ENCODE results near the gene GABRR3.

Gene GABRR3

GRCh38 chr3:97988784-97989568 is 46.1 kb downstream of the GABRR3 start:
- no peak for DNase-seq

DNA sequence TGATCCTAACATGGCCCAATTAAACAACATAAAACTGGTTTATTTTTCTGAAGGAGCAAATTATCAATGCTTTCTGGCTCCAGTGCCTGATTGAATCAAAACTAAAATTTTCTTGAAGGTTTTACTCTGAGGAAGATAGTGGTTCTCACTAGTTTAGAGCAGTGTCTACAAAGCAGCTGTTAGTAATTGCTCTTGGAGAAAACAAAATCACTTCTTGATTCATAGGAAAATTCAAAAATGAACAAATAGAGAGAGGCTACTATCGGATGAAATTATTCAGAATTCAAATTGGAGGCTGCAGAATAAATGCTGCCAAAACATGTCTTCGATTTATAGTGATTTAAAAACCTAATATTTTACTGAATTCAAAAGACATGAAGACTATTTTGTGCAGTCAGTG is 47.8 kb downstream of the GABRR3 start:
- no peak for DNase-seq

- DNase-seq: no peak
These were observed 51.1 kb downstream of the GABRR3 start for GRCh38 chr3:97983933-97984491.

DNA sequence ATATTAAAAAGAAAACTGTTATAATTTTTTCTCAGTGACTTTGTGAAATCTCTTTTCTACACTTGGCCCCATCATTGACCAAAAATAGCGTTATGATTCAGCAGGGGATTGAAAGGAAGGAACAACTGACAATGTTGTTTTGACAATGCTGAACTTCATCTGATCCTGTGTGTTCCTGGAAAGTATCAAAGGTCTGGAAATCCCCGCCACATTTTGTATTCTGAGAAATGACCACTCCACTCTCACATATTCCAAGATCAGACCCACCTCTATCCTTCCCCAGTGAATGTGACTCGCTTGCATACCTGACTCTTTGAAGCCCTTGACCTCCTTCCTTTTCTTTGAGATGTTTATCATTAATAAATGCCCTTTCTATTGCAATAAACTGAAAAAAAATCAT is 53.2 kb downstream of the GABRR3 start:
- DNase-seq: no peak

GRCh38 chr3:97979610-97980009 is 55.5 kb downstream of the GABRR3 start:
- no peak for DNase-seq

DNA sequence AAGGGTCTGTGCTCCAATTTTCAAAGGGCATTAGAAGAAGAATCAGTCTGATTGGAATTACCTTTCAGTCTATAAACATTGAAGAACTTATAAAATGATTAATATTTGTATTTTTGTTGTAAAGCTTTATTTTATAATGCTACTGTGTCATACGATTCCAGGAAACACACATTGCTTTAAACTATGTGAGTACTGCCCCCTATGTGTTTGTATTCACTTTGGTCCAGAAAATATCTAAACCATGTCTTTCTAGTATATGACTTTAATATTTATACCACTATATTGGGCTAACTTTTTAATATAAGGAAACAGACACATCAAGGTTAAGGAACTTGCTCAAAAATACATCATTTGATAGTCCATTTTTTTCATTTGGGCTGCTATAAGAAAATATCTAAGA is 59.6 kb downstream of the GABRR3 start:
- no peak for DNase-seq

DNA sequence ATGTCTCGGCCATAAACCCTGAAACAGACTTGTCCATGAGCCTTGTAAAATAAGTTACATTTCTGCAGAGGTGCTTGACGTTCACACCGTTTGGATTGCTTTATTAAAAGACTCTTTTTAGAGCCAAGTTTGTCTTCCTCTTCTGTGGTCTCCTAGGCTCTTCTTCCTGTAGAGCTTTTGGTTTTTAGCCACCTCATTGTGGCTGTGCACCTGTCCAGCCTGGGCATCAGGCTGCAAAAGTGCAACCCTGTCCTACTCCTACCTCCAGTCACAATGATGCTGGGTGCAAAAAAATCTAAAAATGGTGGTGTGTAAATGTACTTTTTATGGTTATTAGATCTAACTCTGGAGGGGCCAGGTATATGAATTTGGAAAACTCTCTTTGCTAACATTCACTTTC is 60.1 kb downstream of the GABRR3 start:
- DNase-seq: no peak

DNA sequence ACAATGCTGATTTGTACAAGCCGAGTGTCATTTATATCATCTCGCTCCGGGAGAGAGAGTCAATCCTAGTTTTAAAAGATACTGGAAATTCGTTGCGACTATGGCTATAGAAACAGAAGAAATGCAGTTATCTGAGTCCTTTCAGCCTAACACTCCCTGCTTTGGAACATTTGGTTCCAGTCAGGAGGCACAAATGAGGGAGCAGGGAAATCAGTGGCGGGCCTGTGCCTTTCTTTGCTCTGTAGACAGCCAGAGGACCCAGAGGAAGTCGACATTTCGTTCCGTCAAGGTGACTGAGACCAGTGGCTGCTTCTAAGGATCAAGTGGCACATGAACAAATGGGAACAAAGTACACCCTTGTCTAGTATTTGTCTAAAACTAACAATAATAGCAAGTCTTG is 62.1 kb downstream of the GABRR3 start:
- no peak for DNase-seq

GRCh38 chr3:97971679-97972567 is 63.2 kb downstream of the GABRR3 start, which contains the start of gene RIOX2:
Gene RIOX2, minus strand, starts transcription at chr3:97972431. Its CDS starts 4,838 bp downstream, at chr3:97967593.
- DNase-seq: peak; percentile 78

GRCh38 chr3:97970956-97971620 is 64.0 kb downstream of the GABRR3 start:
- no peak for DNase-seq

DNA sequence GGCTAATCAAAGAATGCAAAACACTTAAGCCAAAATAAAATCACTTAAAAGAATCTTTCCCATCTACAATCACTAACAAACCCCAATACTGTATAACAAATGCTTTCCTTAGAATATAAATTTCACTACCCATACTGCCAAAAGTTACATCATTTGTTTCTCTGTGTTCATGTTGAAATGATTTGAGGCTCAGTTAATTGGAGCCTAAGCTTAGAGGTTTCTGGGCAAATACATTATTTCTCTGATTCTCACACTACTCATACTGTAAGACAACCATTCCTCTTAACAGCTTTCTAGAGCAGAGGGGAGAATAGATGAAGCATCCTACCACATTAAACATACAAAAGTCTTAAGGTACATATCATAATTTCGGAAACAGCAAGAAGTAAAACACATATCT is 65.0 kb downstream of the GABRR3 start:
- DNase-seq: no peak

DNA sequence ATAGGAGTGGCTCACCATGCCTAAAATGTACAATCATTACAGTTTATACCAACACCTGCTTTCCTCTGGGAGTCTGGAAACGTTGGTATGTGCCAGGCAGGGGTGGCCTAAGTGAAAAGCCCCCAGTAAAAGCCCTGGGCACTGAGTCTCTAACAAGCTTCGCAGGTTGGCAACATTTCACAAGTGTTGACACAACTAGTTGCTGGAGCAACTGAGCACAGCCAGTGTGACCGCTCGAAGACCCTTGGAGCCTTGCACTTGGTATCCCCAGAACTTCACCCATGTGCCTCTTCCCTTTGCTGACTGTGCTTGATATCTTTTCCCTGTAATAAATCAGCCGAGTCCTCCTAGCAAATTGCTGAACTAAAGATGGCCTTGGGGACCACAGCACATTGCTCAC is 65.6 kb downstream of the GABRR3 start:
- no peak for DNase-seq

DNA sequence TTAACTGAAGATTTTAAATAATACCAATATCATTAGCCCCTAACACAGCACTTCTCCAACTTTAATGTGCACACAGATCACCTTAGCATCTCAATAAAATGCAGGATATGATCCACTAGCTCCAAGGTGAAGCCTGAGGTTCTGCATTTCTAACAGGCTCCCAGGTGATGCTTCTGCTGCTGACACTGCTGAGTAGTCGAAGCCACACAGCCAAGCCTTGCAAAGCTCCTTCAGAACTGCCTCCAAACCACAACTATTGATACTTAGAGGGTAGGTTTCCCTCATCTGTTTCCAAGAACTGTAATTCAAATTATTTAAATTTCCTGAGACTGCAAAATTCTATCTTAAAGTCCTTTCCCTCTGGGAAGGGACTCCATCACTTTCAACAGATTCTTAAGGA is 66.7 kb downstream of the GABRR3 start:
- no peak for DNase-seq

DNA sequence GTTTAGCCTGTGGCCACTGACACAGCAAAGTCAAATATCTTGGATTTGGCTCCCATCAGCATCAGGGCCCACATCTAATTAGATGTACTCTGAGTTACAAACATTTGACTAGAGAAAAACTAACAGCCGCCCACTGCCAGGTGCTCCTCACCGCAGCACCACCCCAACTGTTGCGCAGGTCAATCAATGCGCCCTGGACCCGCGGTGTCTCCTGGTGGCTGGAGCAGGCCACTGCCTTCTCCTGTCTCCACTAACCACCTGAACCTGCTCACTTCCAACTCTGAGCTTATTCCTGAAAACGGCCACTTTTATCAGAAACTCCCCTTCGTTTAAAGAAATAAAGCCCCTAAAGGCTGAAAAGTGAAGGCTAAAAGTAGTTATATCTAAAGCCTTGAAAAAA is 67.1 kb downstream of the GABRR3 start:
- DNase-seq: no peak

GRCh38 chr3:97960993-97961766 is 73.9 kb downstream of the GABRR3 start:
- DNase-seq: no peak

DNA sequence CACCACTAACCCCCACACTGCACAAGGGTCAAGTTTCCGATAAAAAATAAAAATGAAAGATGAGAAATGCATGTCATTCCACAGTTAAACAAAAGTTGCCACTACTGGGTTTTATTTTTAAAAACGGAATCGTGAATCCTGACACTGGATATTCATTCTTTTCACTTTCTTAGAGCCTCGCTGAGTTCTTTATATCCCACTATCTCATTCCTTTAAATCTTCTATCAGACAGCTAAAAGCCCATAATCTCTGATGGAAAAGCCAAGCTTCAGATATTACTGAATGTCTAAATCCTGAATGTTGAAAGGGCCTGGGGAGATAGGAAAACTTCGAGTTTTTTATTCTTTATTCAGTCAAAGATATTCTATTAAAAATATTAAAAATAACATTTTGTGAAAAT is 74.6 kb downstream of the GABRR3 start:
- no peak for DNase-seq

DNA sequence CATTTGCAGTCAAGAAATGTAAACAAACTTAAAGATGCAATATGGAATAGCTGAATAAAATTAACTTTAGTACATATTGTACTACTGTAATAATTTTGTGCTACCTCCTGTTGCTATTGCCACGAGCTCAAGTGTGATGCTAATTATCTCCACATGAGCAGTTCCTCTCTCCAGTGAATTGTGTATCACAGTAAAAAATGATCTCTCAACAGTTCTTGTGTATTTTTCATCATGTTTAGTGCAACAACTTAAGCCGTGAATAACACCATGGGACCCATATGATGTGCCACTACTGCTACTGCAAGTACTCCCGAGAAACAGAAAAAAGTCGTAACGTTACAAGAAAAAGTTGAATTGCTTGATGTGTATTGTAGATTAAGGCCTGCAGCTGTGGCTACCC is 75.2 kb downstream of the GABRR3 start:
- no peak for DNase-seq

- no peak for DNase-seq
These were observed 76.3 kb downstream of the GABRR3 start for GRCh38 chr3:97958796-97959195.

- no peak for DNase-seq
These were observed 76.7 kb downstream of the GABRR3 start for GRCh38 chr3:97958396-97958795.

DNA sequence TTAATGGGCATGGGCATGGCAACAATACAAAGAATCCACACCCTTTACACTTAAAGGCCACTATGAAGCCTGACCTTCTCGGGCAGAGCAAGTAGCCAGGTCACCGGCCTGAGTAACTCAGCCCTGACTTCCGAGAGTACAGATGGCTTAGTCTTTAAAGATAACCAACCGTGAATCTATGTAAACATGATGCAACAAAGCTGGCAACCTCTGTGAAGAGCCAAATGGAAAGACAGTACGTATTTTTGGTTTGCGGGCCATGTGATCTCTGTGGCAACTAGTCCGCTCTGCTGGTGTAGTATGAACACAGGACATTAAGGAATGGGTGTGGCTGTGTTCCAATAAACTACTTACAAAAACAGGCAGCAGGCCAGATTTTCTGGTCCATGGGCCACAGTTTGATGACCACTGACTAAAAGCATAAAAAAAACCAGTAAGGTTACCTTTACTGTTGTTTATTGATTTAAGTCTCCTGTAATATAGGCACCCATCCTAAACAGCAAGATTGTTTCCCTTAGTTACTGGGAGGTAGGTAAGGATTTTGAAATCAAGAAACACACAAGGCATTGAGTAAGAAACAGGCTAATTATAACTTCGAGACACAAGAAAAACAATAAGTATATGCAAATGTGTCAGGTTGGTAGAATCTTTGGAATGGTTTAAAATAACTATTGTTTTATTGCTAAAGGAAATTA is 77.4 kb downstream of the GABRR3 start:
- no peak for DNase-seq

DNA sequence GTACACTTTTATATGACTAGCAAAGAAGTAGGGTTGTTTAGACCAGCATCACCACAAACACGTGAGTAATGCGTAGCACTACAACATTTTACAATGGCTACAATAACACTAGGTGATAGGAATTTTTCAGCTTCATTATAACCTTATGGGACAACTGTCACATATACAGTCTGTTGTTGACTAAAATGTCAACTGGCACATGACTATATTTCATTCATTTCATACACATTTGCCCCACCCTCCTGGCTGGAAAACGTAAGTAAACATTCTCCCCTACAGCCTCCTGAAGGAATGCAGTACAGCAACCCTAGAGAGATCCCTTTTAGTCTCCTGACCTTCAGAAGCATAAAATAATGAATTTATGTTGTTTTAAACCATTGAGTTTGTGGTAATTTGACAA is 79.1 kb downstream of the GABRR3 start:
- no peak for DNase-seq
